ENCODE data around the gene CFAP52.

Gene CFAP52

DNA sequence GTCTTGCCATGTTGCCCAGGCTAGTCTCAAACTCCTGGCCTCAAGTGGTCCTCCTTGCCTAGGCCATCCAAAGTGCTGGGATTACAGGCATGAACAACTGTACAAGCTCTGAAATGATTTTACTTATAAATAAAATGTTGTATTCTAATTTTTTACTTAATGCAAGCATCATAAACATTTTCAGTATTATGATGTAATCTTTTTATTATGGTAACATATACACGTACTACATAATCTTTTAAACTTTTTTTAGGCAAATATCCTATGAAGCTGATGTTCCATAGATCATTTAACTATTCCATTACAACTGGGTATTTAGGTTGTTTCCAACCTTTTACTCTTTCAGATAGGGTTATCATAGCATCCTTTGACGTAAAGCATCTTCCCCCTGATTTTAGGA, 35.1 kb downstream of the CFAP52 start:
- no peak for DNase-seq (ENCODE audit: extremely low spot score)
- ChIA-PET CTCF (no interaction called here), POLR2A (no interaction called here)
- TF ChIP-seq, protein P1, sequence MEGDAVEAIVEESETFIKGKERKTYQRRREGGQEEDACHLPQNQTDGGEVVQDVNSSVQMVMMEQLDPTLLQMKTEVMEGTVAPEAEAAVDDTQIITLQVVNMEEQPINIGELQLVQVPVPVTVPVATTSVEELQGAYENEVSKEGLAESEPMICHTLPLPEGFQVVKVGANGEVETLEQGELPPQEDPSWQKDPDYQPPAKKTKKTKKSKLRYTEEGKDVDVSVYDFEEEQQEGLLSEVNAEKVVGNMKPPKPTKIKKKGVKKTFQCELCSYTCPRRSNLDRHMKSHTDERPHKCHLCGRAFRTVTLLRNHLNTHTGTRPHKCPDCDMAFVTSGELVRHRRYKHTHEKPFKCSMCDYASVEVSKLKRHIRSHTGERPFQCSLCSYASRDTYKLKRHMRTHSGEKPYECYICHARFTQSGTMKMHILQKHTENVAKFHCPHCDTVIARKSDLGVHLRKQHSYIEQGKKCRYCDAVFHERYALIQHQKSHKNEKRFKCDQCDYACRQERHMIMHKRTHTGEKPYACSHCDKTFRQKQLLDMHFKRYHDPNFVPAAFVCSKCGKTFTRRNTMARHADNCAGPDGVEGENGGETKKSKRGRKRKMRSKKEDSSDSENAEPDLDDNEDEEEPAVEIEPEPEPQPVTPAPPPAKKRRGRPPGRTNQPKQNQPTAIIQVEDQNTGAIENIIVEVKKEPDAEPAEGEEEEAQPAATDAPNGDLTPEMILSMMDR (IDR thresholded peaks at IDR 0.05; ENCODE audit: control extremely low read depth, extremely low read depth, low read depth, missing control alignments), result no peak

DNA sequence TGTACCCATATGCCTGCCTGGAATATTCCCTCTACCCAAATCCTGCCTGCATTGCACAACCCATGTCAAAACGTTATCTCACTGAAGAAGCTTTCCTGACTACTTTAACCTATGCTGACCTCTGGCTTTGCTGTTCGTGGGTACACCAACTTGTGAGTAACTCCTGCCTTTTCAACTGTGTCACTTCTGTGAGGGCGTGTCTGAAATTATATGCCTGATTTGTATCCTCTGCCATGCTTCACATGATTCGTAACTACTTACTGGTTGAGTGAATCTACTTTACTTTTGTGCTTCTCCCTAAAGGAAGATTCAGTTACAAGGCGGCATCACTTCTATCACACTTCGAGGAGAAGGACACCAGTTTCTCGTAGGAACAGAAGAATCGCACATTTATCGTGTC, 35.6 kb downstream of the CFAP52 start:
- TF ChIP-seq, protein P1 (IDR thresholded peaks at IDR 0.05; ENCODE audit: control extremely low read depth, extremely low read depth, low read depth, missing control alignments), result no peak
- POLR2A ChIA-PET, result no interaction called here
- CTCF ChIA-PET, result no interaction called here
- DNase-seq (ENCODE audit: extremely low spot score), result no peak

DNA sequence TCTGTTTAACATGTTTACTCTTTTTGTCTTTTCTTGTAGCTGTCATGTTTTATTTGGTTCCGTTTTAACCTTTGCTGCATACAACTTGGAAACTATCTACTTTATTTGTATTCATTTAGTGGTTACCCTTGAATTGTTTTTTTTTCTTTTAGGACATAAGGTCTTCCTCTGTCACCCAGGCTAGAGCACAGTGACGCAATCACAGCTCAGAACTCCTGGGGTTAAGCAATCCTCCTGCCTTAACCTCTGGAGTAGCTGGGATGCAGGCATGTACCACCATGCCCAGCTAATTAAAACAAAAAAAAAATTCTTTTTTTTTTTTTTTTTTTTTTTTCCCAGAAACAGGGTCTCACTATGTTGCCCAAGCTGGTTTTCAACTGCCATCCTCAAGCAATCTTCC, 39.0 kb downstream of the CFAP52 start:
- TF ChIP-seq, protein P1 (IDR thresholded peaks at IDR 0.05; ENCODE audit: control extremely low read depth, extremely low read depth, low read depth, missing control alignments), result no peak
- DNase-seq (ENCODE audit: extremely low spot score), result no peak
- CTCF ChIA-PET, result no interaction called here
- POLR2A ChIA-PET, result no interaction called here

DNA sequence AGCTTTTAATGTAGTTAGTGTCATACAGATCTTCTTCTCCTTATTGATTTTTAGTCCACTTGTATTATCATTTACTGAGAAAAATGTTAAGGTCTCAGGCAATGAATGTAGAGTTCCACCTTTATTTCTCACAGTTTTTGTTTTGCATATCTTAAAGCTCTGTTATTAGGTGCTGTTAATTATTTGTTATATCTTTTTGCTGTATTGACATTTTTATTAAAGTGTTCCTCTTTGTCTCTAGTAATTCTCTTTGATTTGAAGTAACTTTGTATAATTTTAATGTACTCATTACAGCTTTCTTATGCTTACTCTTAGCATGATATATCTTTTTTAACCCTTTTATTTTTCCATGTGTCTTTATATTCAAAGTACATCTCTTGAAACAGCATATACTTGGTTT, 46.5 kb downstream of the CFAP52 start:
- TF ChIP-seq, protein P1 (IDR thresholded peaks at IDR 0.05; ENCODE audit: control extremely low read depth, extremely low read depth, low read depth, missing control alignments), result no peak
- CTCF ChIA-PET, result no interaction called here
- DNase-seq (ENCODE audit: extremely low spot score), result no peak
- POLR2A ChIA-PET, result no interaction called here

DNA sequence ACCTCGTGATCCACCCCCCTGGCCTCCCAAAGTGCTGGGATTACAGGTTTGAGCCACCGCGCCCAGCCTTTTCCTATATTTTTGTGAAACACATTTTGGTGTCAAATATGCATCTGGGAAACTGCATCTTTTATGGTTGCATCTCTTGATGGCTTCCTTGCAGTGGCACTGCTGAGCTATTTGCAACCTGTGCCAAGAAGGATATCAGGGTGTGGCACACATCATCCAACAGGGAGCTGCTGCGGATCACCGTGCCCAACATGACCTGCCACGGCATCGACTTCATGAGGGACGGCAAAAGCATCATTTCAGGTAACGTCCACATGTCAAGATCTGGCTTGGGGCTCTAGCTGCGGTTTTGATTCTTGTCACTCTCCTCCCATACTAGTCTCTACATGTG, 52.1 kb downstream of the CFAP52 start:
- POLR2A ChIA-PET, result no interaction called here
- CTCF ChIA-PET, result no interaction called here

DNA sequence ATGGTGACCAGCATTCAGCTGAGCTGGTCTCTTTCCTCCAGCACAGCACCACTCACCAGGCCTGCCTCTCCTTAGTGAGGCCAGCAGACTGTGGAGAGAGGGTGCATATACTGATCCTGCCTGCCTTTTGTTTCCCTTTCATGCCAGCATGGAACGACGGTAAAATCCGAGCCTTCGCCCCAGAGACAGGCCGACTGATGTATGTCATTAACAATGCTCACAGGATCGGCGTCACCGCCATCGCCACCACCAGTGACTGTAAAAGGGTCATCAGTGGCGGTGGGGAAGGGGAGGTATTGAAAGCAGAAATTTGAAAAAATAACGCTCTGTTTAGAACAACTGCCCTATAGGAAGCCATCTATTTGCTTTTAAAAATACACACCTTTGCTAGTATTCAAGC, 56.3 kb downstream of the CFAP52 start:
- TF ChIP-seq, protein P1 (IDR thresholded peaks at IDR 0.05; ENCODE audit: control extremely low read depth, extremely low read depth, low read depth, missing control alignments), result no peak
- POLR2A ChIA-PET, result no interaction called here
- DNase-seq (ENCODE audit: extremely low spot score), result no peak
- CTCF ChIA-PET, result no interaction called here

More for the DNA sequence above, 52.1 kb downstream of the CFAP52 start:
- no peak for DNase-seq (ENCODE audit: extremely low spot score)
- TF ChIP-seq, protein P1 (IDR thresholded peaks at IDR 0.05; ENCODE audit: control extremely low read depth, extremely low read depth, low read depth, missing control alignments), result no peak

DNA sequence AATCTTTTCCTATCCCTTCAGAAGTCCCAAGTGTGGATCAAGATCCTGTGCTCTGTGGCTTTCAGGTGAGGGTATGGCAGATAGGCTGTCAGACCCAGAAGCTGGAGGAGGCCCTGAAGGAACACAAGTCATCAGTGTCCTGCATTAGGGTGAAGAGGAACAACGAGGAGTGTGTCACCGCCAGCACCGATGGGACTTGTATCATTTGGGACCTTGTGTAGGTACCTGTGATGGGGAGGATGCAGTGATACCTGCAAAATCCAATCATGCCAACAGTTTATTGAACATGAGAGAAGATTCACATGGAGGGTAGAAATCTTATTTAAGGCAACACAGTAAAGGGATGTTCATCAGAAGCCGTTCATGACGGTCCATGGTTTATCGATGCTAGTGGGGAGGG, 58.9 kb downstream of the CFAP52 start:
- DNase-seq (ENCODE audit: extremely low spot score), result no peak
- ChIA-PET CTCF (no interaction called here), POLR2A (no interaction called here)
- TF ChIP-seq, protein P1 (IDR thresholded peaks at IDR 0.05; ENCODE audit: control extremely low read depth, extremely low read depth, low read depth, missing control alignments), result no peak
